Activated T-cell treated with anti-CD3 and anti-CD28 coated beads, Interleukin-2, amount 50 U/mL, for 48 hours (primary cell): ENCODE data around the gene DNAAF2.

Source experiments
- DNase-seq, 2 experiments: peaks; one replicate each; pipeline ENCODE4 v3.0.0-alpha.2; 2020

DNAAF2 gene

GRCh38 chr14:49582113-49582977 lies 52.7 kb downstream of the DNAAF2 start:
- peak in 1 of 2 experiments; percentile 40 for DNase-seq

- peak; percentile 49 for DNase-seq
Measured at GRCh38 chr14:49581209-49582112, 53.6 kb downstream of the DNAAF2 start.

DNA sequence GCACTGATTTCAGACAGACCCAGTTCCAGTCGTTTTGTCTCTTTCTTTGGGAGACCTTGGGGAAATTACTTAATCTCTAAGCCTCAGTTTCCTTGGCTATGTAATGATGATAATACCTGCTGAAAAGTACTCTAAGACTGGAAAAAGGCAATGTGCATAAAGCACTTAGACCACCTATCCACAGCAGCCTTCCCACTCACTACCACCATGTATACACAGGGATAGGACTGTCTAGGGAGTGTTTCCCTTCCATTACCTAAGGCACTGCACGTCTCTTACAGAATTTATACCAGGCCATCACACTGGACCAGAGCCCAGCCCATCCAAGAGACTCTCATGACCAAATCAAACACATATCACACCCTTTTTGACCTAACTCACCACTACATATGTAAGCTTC lies 55.2 kb downstream of the DNAAF2 start:
- no peak for DNase-seq

DNA sequence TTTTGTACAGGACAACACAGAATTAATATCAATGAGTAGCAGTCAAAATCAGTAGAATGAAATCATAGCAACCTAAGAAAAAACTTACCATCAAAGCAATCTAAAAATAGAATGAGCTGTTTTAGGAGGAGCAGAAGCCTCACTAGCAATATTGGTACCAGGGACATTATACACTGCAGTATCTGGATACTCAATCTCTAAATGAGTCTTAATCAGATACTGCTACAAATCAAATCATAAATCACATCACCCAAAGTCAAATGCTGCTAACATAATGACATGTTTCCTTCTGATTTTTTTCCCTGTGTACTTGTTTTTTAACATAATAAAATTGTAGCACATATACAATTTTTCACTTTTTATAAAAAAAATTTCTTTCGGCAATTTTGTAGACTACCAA lies 56.9 kb downstream of the DNAAF2 start:
- DNase-seq, result no peak
